A549 (cell line): ENCODE data around the gene TINAG.

ENCODE experiments used
- BHLHE40 ChIP-seq: IDR thresholded peaks from 2 replicates; pipeline ENCODE4 v1.6.1; 2012; ENCODE audit warnings: low read depth, low read length, inconsistent platforms
- CTCF ChIP-seq: fragments of >200 bp; sonication (Bioruptor Twin); formaldehyde crosslinking; IDR thresholded peaks from 3 replicates; pipeline ENCODE4 v1.5.1; 2016
- EHMT2 ChIP-seq: fragments of 200-600 bp; sonication (generic); IDR thresholded peaks from 2 replicates; pipeline ENCODE4 v1.6.1; 2016; ENCODE audit warnings: antibody characterized with exemption, low read depth, mild to moderate bottlenecking, moderate library complexity
- GATA3 ChIP-seq: IDR thresholded peaks from 2 replicates; pipeline ENCODE4 v1.6.1; 2012; ENCODE audit warnings: borderline replicate concordance
- MAZ ChIP-seq: fragments of 150-350 bp; IDR thresholded peaks from 2 replicates; pipeline ENCODE4 v1.6.1; 2014; ENCODE audit warnings: antibody characterized with exemption, low read depth, low read length, borderline replicate concordance
- PHF8 ChIP-seq: fragments of 200-600 bp; sonication (generic); IDR thresholded peaks from 2 replicates; pipeline ENCODE4 v1.6.1; 2016; ENCODE audit warnings: low read depth, mild to moderate bottlenecking, antibody characterized with exemption, moderate library complexity, borderline replicate concordance
- POLR2A ChIP-seq: IDR thresholded peaks from 2 replicates; pipeline ENCODE4 v1.6.1; 2012; ENCODE audit warnings: mild to moderate bottlenecking, low read length
- TP53 ChIP-seq: fragments of 250-450 bp; sonication (Bioruptor Pico); IDR thresholded peaks from 2 replicates; pipeline ENCODE4 v1.5.0; 2021; ENCODE audit warnings: mild to moderate bottlenecking, moderate library complexity
- USF2 ChIP-seq: fragments of 450-650 bp; IDR thresholded peaks from 2 replicates; pipeline ENCODE4 v1.6.1; 2014; ENCODE audit warnings: antibody characterized with exemption
- ZFP36 ChIP-seq: fragments of 450-650 bp; IDR thresholded peaks from 2 replicates; pipeline ENCODE4 v1.6.1; 2014; ENCODE audit warnings: borderline replicate concordance; ENCODE audit not compliant: partially characterized antibody
- TF ChIP-seq, protein P1 (sequence below): fragments of 250-450 bp; sonication (Bioruptor Pico); IDR thresholded peaks from 2 replicates; pipeline ENCODE4 v1.5.0; 2021; ENCODE audit warnings: mild to moderate bottlenecking, moderate library complexity, borderline replicate concordance

- TF ChIP-seq TP53 (CRISPR knock-in tag), result no peak
- TF ChIP-seq EHMT2, result no peak
- TF ChIP-seq CTCF, result no peak
- no peak for TF ChIP-seq BHLHE40
- TF ChIP-seq MAZ, result no peak
- TF ChIP-seq ZFP36, result no peak
- no peak for TF ChIP-seq USF2
- TF ChIP-seq, protein P1, sequence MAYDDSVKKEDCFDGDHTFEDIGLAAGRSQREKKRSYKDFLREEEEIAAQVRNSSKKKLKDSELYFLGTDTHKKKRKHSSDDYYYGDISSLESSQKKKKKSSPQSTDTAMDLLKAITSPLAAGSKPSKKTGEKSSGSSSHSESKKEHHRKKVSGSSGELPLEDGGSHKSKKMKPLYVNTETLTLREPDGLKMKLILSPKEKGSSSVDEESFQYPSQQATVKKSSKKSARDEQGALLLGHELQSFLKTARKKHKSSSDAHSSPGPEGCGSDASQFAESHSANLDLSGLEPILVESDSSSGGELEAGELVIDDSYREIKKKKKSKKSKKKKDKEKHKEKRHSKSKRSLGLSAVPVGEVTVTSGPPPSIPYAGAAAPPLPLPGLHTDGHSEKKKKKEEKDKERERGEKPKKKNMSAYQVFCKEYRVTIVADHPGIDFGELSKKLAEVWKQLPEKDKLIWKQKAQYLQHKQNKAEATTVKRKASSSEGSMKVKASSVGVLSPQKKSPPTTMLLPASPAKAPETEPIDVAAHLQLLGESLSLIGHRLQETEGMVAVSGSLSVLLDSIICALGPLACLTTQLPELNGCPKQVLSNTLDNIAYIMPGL (CRISPR knock-in tag), result no peak
- no peak for TF ChIP-seq PHF8
- no peak for TF ChIP-seq GATA3
- no peak for TF ChIP-seq POLR2A
Observed at GRCh38 chr6:54262499-54262898, 45.7 kb upstream of the TINAG start.
